ENCODE data around the gene NIN. TPM values are rescaled to one million over a fixed set of nuclear protein-coding genes. Genes with fewer than 3 reads are reported as not detected.

Gene NIN
- total RNA-seq, 1 donor from 2014 or later: 22.8 TPM

DNA sequence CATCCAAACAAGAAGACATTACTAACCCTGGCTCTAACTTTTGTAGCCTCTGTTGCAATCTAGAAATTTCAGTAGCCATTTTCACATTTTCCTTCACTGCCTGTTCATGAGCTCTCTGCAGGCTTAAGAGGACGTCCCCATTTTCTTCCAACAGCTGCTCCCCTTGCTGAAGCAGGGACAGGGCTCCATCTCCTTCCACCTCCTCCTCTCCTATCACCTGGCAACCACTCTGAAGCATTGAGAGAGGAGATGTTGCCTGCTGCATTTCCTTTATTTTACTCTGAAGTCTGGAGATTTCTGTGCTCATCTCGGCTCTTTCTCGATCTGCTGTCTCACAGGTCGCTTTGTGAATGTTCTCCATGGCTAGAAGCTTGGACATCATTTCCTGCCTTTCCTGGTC, 73.3 kb downstream of the NIN start:
- no peak for ATAC-seq (ENCODE audit: poor library complexity)
- intact Hi-C loops (cut with DNase I): no loop called here
- DNase-seq: no peak

GRCh38 chr14:50756300-50756699, 74.7 kb downstream of the NIN start:
- ATAC-seq (ENCODE audit: poor library complexity): no peak
- intact Hi-C loops (cut with DNase I): no loop called here
- no peak for DNase-seq

GRCh38 chr14:50750323-50750722, 80.6 kb downstream of the NIN start:
- intact Hi-C loops (cut with DNase I): no loop called here
- DNase-seq (no peak), ATAC-seq (ENCODE audit: poor library complexity) (no peak)

- intact Hi-C loops (cut with DNase I): no loop called here
- DNase-seq: no peak
- ATAC-seq (ENCODE audit: poor library complexity): no peak
These were observed 85.4 kb downstream of the NIN start for GRCh38 chr14:50745401-50746058.

- DNase-seq: no peak
- no peak for ATAC-seq (ENCODE audit: poor library complexity)
- intact Hi-C loops (cut with DNase I): no loop called here
These were observed 86.7 kb downstream of the NIN start for GRCh38 chr14:50744231-50744630.

- intact Hi-C loops (cut with DNase I): no loop called here
- DNase-seq (no peak), ATAC-seq (ENCODE audit: poor library complexity) (no peak)
These were observed 89.4 kb downstream of the NIN start for GRCh38 chr14:50741567-50741966.

DNA sequence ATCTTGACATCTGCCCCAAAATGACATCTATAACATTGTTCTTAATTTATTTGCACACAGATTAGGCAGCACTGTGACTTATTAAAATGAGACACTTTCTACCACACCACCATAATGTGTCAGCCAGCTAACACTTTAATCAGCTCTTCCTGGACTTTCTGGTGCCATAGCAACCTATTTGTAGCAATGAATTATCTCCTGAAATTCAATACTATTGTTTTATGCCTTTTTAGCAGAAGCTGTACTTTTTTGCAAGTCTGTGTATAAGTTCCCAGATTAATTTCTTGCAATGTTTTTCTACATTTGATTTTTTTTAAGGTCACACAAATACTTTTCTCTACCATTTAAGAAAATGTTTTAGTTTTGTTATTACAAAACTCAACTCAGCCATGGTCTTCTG, 90.1 kb downstream of the NIN start:
- intact Hi-C loops (cut with DNase I): no loop called here
- DNase-seq (no peak), ATAC-seq (ENCODE audit: poor library complexity) (no peak)

DNA sequence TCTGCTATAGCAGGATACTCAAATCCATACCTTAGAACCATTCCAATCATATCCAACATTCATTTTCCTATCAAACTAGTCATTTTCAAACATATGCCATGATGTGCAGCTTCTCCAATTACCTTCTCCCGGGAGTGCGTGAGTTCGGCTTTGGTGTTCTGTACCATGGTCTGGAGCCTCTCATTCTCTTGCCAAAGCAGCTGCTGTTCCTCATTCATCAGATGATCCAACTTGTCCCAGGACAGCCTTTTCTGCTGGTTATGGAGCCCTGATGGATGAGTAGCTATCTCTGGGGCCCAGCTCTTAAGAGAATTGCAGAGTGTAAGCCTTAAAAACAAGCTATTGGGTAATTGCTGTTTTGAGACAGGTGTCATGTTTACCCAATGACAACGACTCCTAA, 91.8 kb downstream of the NIN start:
- DNase-seq (no peak), ATAC-seq (ENCODE audit: poor library complexity) (peak; percentile 29)
- intact Hi-C loops (cut with DNase I): no loop called here

- intact Hi-C loops (cut with DNase I): no loop called here
- no peak for ATAC-seq (ENCODE audit: poor library complexity)
These were observed 94.0 kb downstream of the NIN start for GRCh38 chr14:50736932-50737419.

GRCh38 chr14:50734950-50735695, 95.8 kb downstream of the NIN start:
- no peak for DNase-seq
- intact Hi-C loops (cut with DNase I): no loop called here
- no peak for ATAC-seq (ENCODE audit: poor library complexity)

More at GRCh38 chr14:50736932-50737419, 94.0 kb downstream of the NIN start:
- no peak for DNase-seq

- intact Hi-C loops (cut with DNase I): no loop called here
- DNase-seq: no peak
- no peak for ATAC-seq (ENCODE audit: poor library complexity)
These were observed 97.5 kb downstream of the NIN start for GRCh38 chr14:50733494-50733893.

GRCh38 chr14:50728836-50729235, 102.1 kb downstream of the NIN start:
- DNase-seq: no peak
- intact Hi-C loops (cut with DNase I): no loop called here
- ATAC-seq (ENCODE audit: poor library complexity): no peak

- ATAC-seq (ENCODE audit: poor library complexity) (no peak), DNase-seq (no peak)
- intact Hi-C loops (cut with DNase I): no loop called here
These were observed 104.4 kb downstream of the NIN start for GRCh38 chr14:50726372-50727107.

DNA sequence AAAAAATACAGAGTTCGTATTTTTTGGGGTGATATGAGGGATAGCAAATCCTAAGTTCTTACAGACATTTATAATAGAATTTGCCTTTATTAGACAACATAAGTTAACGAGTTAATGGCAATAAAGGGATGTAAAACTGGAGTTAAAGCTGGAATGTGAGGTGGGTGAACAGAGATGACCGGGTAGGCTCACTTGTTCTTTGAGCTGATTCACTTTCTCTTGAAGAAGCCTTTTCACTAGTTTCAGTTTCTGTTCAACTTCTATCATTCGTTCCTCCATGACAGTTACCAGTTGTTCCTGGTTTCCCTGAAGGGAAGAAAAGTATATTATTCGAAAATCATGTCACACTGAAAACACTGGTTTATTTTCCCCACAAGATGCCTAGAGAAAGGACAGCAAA, 105.2 kb downstream of the NIN start:
- ATAC-seq (ENCODE audit: poor library complexity): no peak
- intact Hi-C loops (cut with DNase I): no loop called here
- DNase-seq: no peak

GRCh38 chr14:50719911-50720759, 110.8 kb downstream of the NIN start:
- ATAC-seq (ENCODE audit: poor library complexity) (no peak), DNase-seq (no peak)
- intact Hi-C loops (cut with DNase I): no loop called here

- ATAC-seq (ENCODE audit: poor library complexity) (no peak), DNase-seq (no peak)
- intact Hi-C loops (cut with DNase I): no loop called here
These were observed 112.0 kb downstream of the NIN start for GRCh38 chr14:50718949-50719348.

DNA sequence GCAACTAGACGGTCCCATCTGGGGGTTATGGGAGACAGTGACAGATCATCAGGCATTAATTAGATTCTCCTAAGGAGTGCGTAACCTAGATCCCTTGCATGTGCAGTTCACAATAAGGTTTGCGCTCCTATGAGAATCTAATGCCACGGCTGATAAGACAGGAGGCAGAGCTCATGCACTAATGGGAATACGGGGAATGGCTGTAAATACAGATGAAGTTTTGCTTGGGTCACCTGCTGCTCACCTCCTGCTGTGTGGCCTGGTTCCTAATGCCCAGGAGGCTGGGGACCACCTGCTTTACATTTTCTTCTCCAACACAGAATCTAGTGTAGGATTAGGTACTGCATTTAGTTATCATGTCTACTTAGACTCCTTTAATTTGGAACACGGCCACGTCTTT, 113.2 kb downstream of the NIN start:
- ATAC-seq (ENCODE audit: poor library complexity): no peak
- no peak for DNase-seq
- intact Hi-C loops (cut with DNase I): no loop called here

DNA sequence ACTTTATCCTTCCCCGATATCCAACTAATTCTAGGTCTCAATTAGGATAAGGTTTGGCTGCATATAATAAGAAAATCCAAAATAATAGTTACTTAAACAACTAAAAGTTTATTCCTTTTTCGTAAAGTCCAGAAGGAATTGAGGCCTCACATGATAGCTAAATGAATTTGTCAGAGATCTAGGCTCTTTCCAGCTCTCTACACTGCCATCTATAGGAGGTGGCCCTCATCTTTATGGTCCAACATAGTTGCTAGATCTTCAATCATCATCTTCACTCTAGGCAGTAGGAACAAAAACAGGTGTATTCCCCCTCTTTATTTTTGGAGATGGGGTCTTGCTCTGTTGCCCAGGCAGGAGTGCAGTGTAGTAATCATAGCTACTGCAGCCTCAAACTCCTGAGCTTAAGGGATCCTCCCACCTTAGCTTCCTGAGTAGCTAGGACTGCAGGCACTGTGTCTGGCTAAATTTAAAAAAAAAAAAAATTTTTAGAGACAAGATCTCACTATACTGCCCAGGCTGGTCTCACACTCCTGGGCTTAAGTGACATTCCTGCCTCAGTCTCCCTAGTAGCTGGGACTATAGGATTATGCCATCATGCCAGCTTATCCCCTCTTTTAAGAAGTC, 116.4 kb downstream of the NIN start:
- ATAC-seq (ENCODE audit: poor library complexity) (no peak), DNase-seq (no peak)
- intact Hi-C loops (cut with DNase I): no loop called here

Measured in Right ventricle myocardium superior (tissue), 1 donor.